K562 (cell line): ENCODE results near the gene RASSF7. TPM values are rescaled to one million over a fixed set of nuclear protein-coding genes. Genes with fewer than 3 reads are reported as not detected.

Experiments
- BRCA1 ChIP-seq, 2 experiments: fragments of 450-650 bp in 1 of 2; sonication (generic) in 1 of 2; formaldehyde crosslinking in 1 of 2; IDR thresholded peaks; 2 replicates each; pipeline versions ENCODE4 v1.5.0 to v1.6.1; 2017 to 2020; ENCODE audit warnings: mild to moderate bottlenecking in 1 of 2, missing genetic modification reagents in 1 of 2
- ETS1 ChIP-seq: conservative IDR thresholded peaks from 2 replicates; pipeline ENCODE4 v1.6.1; 2011; ENCODE audit warnings: low read depth, mild to moderate bottlenecking, low read length; ENCODE audit not compliant: control insufficient read depth
- HOXB6 ChIP-seq: fragments of 250-450 bp; sonication (Bioruptor Pico); IDR thresholded peaks from 2 replicates; pipeline ENCODE4 v1.5.1; 2022; ENCODE audit warnings: mild to moderate bottlenecking, borderline replicate concordance
- KDM4B ChIP-seq, 2 experiments: fragments of 450-650 bp in 1 of 2; sonication (generic) in 1 of 2; IDR thresholded peaks; 2 replicates each; pipeline ENCODE4 v1.6.1; 2016 to 2017; ENCODE audit warnings: borderline replicate concordance in 2 of 2, antibody characterized with exemption in 1 of 2, low read depth in 1 of 2, mild to moderate bottlenecking in 1 of 2
- MAFG ChIP-seq: fragments of 450-650 bp; conservative IDR thresholded peaks from 2 replicates; pipeline ENCODE4 v1.6.1; 2016; ENCODE audit warnings: missing genetic modification characterization, missing compliant biosample characterization
- NR2C2 ChIP-seq, 2 experiments: fragments of 200-800 bp in 1 of 2; sonication (Bioruptor generic) in 1 of 2; sonication (generic) in 1 of 2; formaldehyde crosslinking in 1 of 2; IDR thresholded peaks; 2 replicates each; pipeline versions ENCODE4 v1.6.1 to v1.8.0; 2016 to 2022; ENCODE audit warnings: mild to moderate bottlenecking in 1 of 2, missing compliant biosample characterization in 1 of 2, missing genetic modification characterization in 1 of 2, missing genetic modification reagents in 1 of 2
- PHF8 ChIP-seq: fragments of 200-600 bp; sonication (generic); IDR thresholded peaks from 2 replicates; pipeline ENCODE4 v1.6.1; 2012; ENCODE audit warnings: mixed run types, mild to moderate bottlenecking, inconsistent platforms, low read length, moderate library complexity, borderline replicate concordance
- POLR2AphosphoS2 ChIP-seq: IDR thresholded peaks from 2 replicates; pipeline ENCODE4 v1.6.1; 2012; ENCODE audit warnings: low read length, improper control_type of control experiment
- POLR3G ChIP-seq: IDR thresholded peaks from 2 replicates; pipeline ENCODE4 v1.6.1; 2011; ENCODE audit not compliant: insufficient read length, insufficient replicate concordance; ENCODE audit errors: extremely low read depth
- POU5F1 ChIP-seq: fragments of 150-350 bp; IDR thresholded peaks from 2 replicates; pipeline ENCODE4 v1.6.1; 2014; ENCODE audit warnings: borderline replicate concordance, low read length, low read depth, mild to moderate bottlenecking; ENCODE audit not compliant: partially characterized antibody
- SAFB ChIP-seq: fragments of 200-400 bp; formaldehyde crosslinking; IDR thresholded peaks from 2 replicates; pipeline ENCODE4 v1.6.1; 2017; ENCODE audit warnings: low read depth, low read length, borderline replicate concordance
- SIN3B ChIP-seq: fragments of 450-650 bp; IDR thresholded peaks from 2 replicates; pipeline ENCODE4 v1.6.1; 2017; ENCODE audit warnings: low read depth, mild to moderate bottlenecking, moderate library complexity
- SIX5 ChIP-seq, 2 experiments: IDR thresholded peaks; 2 replicates each; pipeline ENCODE4 v1.6.1; 2011; ENCODE audit warnings: low read length in 2 of 2, borderline replicate concordance in 1 of 2, low read depth in 1 of 2, mild to moderate bottlenecking in 1 of 2, moderate library complexity in 1 of 2; ENCODE audit not compliant: insufficient read depth in 1 of 2
- SMARCA4 ChIP-seq: fragments of 450-650 bp; IDR thresholded peaks from 2 replicates; pipeline ENCODE4 v1.6.1; 2016
- SRF ChIP-seq, 2 experiments: fragments of 250-450, 450-650 bp in 1 of 2; sonication (Bioruptor Pico) in 1 of 2; sonication (generic) in 1 of 2; formaldehyde crosslinking; IDR thresholded peaks; 2 replicates each; pipeline versions ENCODE4 v1.5.0 to v1.5.1; 2020 to 2022; ENCODE audit warnings: mild to moderate bottlenecking in 1 of 2, missing genetic modification reagents in 1 of 2
- TAF9B ChIP-seq: fragments of 450-650 bp; IDR thresholded peaks from 2 replicates; pipeline ENCODE4 v1.6.1; 2018; ENCODE audit warnings: mild to moderate bottlenecking; ENCODE audit not compliant: partially characterized antibody
- TBL1XR1 ChIP-seq, 2 experiments: IDR thresholded peaks; 2 replicates each; pipeline ENCODE4 v1.6.1; 2012; ENCODE audit warnings: improper control_type of control experiment in 2 of 2, low read length in 2 of 2, mild to moderate bottlenecking in 1 of 2
- TOE1 ChIP-seq, 2 experiments: fragments of 450-650 bp in 1 of 2; sonication (generic) in 1 of 2; formaldehyde crosslinking in 1 of 2; IDR thresholded peaks; 2 replicates each; pipeline versions ENCODE4 v1.7.1 to v1.8.0; 2016 to 2022; ENCODE audit warnings: borderline replicate concordance in 2 of 2, mild to moderate bottlenecking in 2 of 2, antibody characterized with exemption in 1 of 2, inconsistent platforms in 1 of 2, low read depth in 1 of 2, missing genetic modification reagents in 1 of 2, moderate library complexity in 1 of 2
- TRIM24 ChIP-seq, 2 experiments: fragments of 450-650 bp; IDR thresholded peaks; 2 replicates each; pipeline ENCODE4 v1.6.1; 2016
- XRCC4 ChIP-seq: IDR thresholded peaks from one replicate; pipeline ENCODE4 v1.6.1; 2011; ENCODE audit not compliant: insufficient read depth, insufficient read length; ENCODE audit errors: extremely low read depth
- ZC3H11A ChIP-seq: IDR thresholded peaks from 2 replicates; pipeline ENCODE4 v1.6.1; 2012; ENCODE audit warnings: low read depth, low read length, improper control_type of control experiment
- ZNF655 ChIP-seq: fragments of 250-450 bp; sonication (Bioruptor Pico); IDR thresholded peaks from 2 replicates; pipeline ENCODE4 v1.5.0; 2021
- ZNF668 ChIP-seq: fragments of 250-450 bp; sonication (Bioruptor Pico); IDR thresholded peaks from 2 replicates; pipeline ENCODE4 v1.8.0; 2022; ENCODE audit warnings: mild to moderate bottlenecking, inconsistent platforms
- ZNF717 ChIP-seq: fragments of 250-450 bp; sonication (Bioruptor Pico); IDR thresholded peaks from 2 replicates; pipeline ENCODE4 v1.5.0; 2021
- ZNF780A ChIP-seq: fragments of 250-450 bp; sonication (Bioruptor Pico); IDR thresholded peaks from 2 replicates; pipeline ENCODE4 v1.5.0; 2021; ENCODE audit warnings: mild to moderate bottlenecking
- ZNF785 ChIP-seq: fragments of 250-450 bp; sonication (Bioruptor Pico); IDR thresholded peaks from 2 replicates; pipeline ENCODE4 v1.4.0; 2020; ENCODE audit warnings: mild to moderate bottlenecking
- polyA plus RNA-seq, 8 experiments: library from polyadenylated mRNA; depleted of rRNA in 4 of 8; stranded (reverse) in 5 of 8; unstranded in 3 of 8; fragments of >200 nt; fragmentation: Nextera tagmentation in 2 of 8; fragmentation: Illumina TruSeq in 1 of 8; extraction: Ambion mirVana in 2 of 8; extraction: Trizol in 1 of 8; gene quantifications; 2 replicates each; pipeline versions ENCODE4 v1.2.1 to v1.2.3, GENCODE V29; 2011 to 2014; ENCODE audit warnings: inconsistent platforms in 1 of 8, missing spikeins in 1 of 8
- total RNA-seq, 7 experiments: library from RNA; depleted of rRNA in 6 of 7; stranded (reverse); fragments of >200 nt in 6 of 7; fragmentation: Illumina TruSeq in 2 of 7; extraction: Trizol in 2 of 7; gene quantifications; 2 replicates each; pipeline versions ENCODE4 v1.2.1 to v1.2.3, GENCODE V29; 2011 to 2021; ENCODE audit warnings: low replicate concordance in 1 of 7

Gene RASSF7
- total and polyA plus RNA-seq, 9 of the 15 experiments (the other 6 are each of a cell fraction or from before 2014, with no cell fraction given) = 0.41 to 45.2 (median 18.6) TPM

- no peak; the same call in none of the 2 replicates for TF ChIP-seq ETS1
- no peak for TF ChIP-seq ZNF717 (CRISPR knock-in tag)
- peak in 1 of 2 experiments; percentile 53; a peak in 1 of 4 replicates for TF ChIP-seq SRF (CRISPR knock-in tag; IDR thresholded peaks at IDR 0.05)
- TF ChIP-seq TAF9B = no peak
- no peak for TF ChIP-seq ZC3H11A
- TF ChIP-seq BRCA1 (IDR thresholded peaks at IDR 0.05) = no peak
- no peak for TF ChIP-seq BRCA1 (CRISPR knock-in tag; IDR thresholded peaks at IDR 0.05)
- TF ChIP-seq SAFB = peak; percentile 97
- TF ChIP-seq ZNF655 = no peak
- TF ChIP-seq SMARCA4 = no peak
- TF ChIP-seq TRIM24 (IDR thresholded peaks at IDR 0.05) = peak; percentile 19 to 29; a peak in 2 of 4 replicates
- peak; percentile 59 for TF ChIP-seq SIN3B
- TF ChIP-seq ZNF668 (CRISPR knock-in tag) = no peak
- no peak; a peak in 1 of 4 replicates for TF ChIP-seq SIX5 (IDR thresholded peaks at IDR 0.05; ENCODE audit: borderline replicate concordance in 1 of 2, insufficient read depth in 1 of 2, low read depth in 1 of 2, low read length in 2 of 2)
- TF ChIP-seq NR2C2 (CRISPR knock-in tag; IDR thresholded peaks at IDR 0.05) = no peak
- peak; percentile 56; the same call in 1 of the 2 replicates for TF ChIP-seq NR2C2 (tag; IDR thresholded peaks at IDR 0.05)
- no peak for TF ChIP-seq XRCC4
- no peak for TF ChIP-seq MAFG (tag)
- TF ChIP-seq POLR3G = no peak
- peak; percentile 99 for TF ChIP-seq TOE1 (IDR thresholded peaks at IDR 0.05; ENCODE audit: borderline replicate concordance)
- TF ChIP-seq TOE1 (CRISPR knock-in tag; IDR thresholded peaks at IDR 0.05; ENCODE audit: borderline replicate concordance, low read depth) = no peak
- TF ChIP-seq POLR2AphosphoS2 = no peak
- TF ChIP-seq TBL1XR1 (IDR thresholded peaks at IDR 0.05; ENCODE audit: low read length in 2 of 2) = peak in 1 of 2 experiments; percentile 26; a peak in 1 of 4 replicates
- TF ChIP-seq PHF8 = peak; percentile 59; the same call in 1 of the 2 replicates
- no peak for TF ChIP-seq HOXB6 (CRISPR knock-in tag)
- TF ChIP-seq ZNF785 (CRISPR knock-in tag) = no peak
- TF ChIP-seq POU5F1 = no peak
- TF ChIP-seq KDM4B (IDR thresholded peaks at IDR 0.05; ENCODE audit: borderline replicate concordance in 2 of 2, low read depth in 1 of 2) = no peak
- TF ChIP-seq ZNF780A (CRISPR knock-in tag) = no peak
Measured at GRCh38 chr11:518463-519202, 42.1 kb upstream of the RASSF7 start (continued).
